GM21737 (cell line): ENCODE measurements around the gene CDHR2.

Source experiments
- ATAC-seq: cut with Tn5 transposase; IDR thresholded peaks from one replicate; pipeline ENCODE4 v1.9.1; 2021; ENCODE audit warnings: mild to moderate bottlenecking, moderate library complexity; ENCODE audit not compliant: unreplicated experiment

The CDHR2 gene

GRCh38 chr5:176527246-176528222, 21.6 kb upstream of the CDHR2 start:
- ATAC-seq = no peak

GRCh38 chr5:176528301-176528700, 20.8 kb upstream of the CDHR2 start:
- ATAC-seq = no peak

GRCh38 chr5:176528761-176529115, 20.4 kb upstream of the CDHR2 start:
- ATAC-seq = no peak

GRCh38 chr5:176529116-176529740, 19.9 kb upstream of the CDHR2 start:
- ATAC-seq = no peak

- ATAC-seq = no peak
These were observed 19.4 kb upstream of the CDHR2 start for GRCh38 chr5:176529741-176530141.

- ATAC-seq = no peak
These were observed 18.7 kb upstream of the CDHR2 start for GRCh38 chr5:176530393-176530982.

GRCh38 chr5:176530983-176531901, 17.9 kb upstream of the CDHR2 start:
- no peak for ATAC-seq

- ATAC-seq = no peak
These were observed 17.1 kb upstream of the CDHR2 start for GRCh38 chr5:176531902-176532493.

- no peak for ATAC-seq
These were observed 16.3 kb upstream of the CDHR2 start for GRCh38 chr5:176532795-176533194.

GRCh38 chr5:176533390-176533789, 15.8 kb upstream of the CDHR2 start:
- no peak for ATAC-seq

GRCh38 chr5:176533894-176534611, 15.1 kb upstream of the CDHR2 start:
- ATAC-seq = no peak

GRCh38 chr5:176534640-176535039, 14.5 kb upstream of the CDHR2 start:
- no peak for ATAC-seq

GRCh38 chr5:176535101-176535663, 14.0 kb upstream of the CDHR2 start:
- no peak for ATAC-seq

GRCh38 chr5:176535664-176536131, 13.4 kb upstream of the CDHR2 start:
- ATAC-seq = no peak

GRCh38 chr5:176536132-176536901, 12.8 kb upstream of the CDHR2 start:
- peak; percentile 20 for ATAC-seq

GRCh38 chr5:176536902-176537553, 12.1 kb upstream of the CDHR2 start, which contains the start of gene RNF44:
TSS of gene RNF44 (minus strand) at chr5:176537402. CDS start at chr5:176532472, 4,930 bp downstream.
- peak; percentile 48 for ATAC-seq

- peak; percentile 61 for ATAC-seq
These were observed 11.4 kb upstream of the CDHR2 start for GRCh38 chr5:176537554-176538229.
